ENCODE results near the gene DNAH2.

The DNAH2 gene

DNA sequence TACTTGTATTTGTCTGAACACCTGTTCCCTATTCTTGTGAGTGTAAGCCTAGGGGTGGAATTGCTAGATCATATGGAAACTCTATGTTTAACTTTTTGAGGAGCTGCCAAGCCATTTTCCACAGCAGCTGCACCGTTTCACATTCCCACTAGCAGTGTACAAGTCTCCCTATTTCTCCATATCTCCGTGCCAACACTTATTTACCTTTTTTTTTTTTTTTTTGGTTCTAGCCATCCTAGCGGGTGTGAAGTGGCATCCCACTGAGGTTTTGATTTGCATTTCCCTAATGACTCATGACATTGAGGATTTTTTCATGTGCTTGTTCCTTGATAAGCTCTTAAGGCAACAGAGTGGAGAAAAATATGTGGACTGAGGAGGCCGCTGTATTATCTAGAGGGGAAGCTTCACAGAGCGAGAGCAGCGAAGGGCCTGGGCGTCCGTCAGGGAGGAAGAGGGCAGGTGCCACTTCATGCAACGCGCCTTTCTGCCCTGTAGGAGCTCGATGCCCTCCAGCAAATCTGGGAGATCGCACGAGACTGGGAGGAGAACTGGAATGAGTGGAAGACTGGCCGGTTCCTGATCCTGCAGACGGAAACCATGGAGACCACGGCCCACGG lies 50.0 kb downstream of the DNAH2 start:
- Histone ChIP-seq H3K79me2 (ENCODE audit: insufficient read depth, low read length) (no peaks in the 10 kb centered on the region), H3K9me2 (ENCODE audit: low read depth, low read length) (no peaks in the 10 kb centered on the region), H2AFZ (ENCODE audit: low read length) (no peak overlapping the region)

DNA sequence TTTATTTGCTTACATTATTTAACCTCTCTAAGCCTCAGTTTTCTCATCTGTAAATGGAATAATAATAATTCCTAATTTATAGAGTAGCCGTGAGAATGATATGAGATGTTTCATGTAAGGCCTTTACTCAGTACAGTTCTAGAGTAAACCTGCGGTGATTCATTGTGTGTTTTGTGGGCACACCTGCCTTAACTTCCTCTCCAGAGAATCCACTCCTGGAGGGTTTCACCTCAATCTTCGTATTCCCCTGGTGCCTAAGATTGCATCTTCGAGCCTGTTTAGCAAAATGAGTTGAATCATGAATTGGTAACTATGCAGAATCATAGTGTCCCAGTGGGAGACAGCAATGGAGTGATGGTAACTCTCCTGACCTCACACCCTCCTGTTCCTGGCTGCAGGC lies 52.3 kb downstream of the DNAH2 start:
- no peak overlapping the region for H3K4me2 ChIP-seq (ENCODE audit: low read length)
- peaks cover 5% of the 10 kb centered on the region; the same call in 1 of the 2 replicates for H3K27me3 ChIP-seq (ENCODE audit: insufficient read depth, low read length)
- no peaks in the 10 kb centered on the region for H3K36me3 ChIP-seq (ENCODE audit: insufficient read depth, low read length)
- no peaks in the 10 kb centered on the region for H3K9me2 ChIP-seq (ENCODE audit: low read depth, low read length)
- H3F3A ChIP-seq (ENCODE audit: insufficient read depth, low read length): no peaks in the 10 kb centered on the region
- no peaks in the 10 kb centered on the region for H3K4me1 ChIP-seq (ENCODE audit: insufficient read depth, low read length, severe bottlenecking)
- no peaks in the 10 kb centered on the region for H3K79me2 ChIP-seq (ENCODE audit: insufficient read depth, low read length)
- H4K20me1 ChIP-seq (ENCODE audit: insufficient read depth, low read length): no peaks in the 10 kb centered on the region
- no peak for TF ChIP-seq EZH2 (IDR thresholded peaks at IDR 0.05; ENCODE audit: borderline replicate concordance, low read length)
- TF ChIP-seq, protein P1, sequence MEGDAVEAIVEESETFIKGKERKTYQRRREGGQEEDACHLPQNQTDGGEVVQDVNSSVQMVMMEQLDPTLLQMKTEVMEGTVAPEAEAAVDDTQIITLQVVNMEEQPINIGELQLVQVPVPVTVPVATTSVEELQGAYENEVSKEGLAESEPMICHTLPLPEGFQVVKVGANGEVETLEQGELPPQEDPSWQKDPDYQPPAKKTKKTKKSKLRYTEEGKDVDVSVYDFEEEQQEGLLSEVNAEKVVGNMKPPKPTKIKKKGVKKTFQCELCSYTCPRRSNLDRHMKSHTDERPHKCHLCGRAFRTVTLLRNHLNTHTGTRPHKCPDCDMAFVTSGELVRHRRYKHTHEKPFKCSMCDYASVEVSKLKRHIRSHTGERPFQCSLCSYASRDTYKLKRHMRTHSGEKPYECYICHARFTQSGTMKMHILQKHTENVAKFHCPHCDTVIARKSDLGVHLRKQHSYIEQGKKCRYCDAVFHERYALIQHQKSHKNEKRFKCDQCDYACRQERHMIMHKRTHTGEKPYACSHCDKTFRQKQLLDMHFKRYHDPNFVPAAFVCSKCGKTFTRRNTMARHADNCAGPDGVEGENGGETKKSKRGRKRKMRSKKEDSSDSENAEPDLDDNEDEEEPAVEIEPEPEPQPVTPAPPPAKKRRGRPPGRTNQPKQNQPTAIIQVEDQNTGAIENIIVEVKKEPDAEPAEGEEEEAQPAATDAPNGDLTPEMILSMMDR (IDR thresholded peaks at IDR 0.05; ENCODE audit: low read length): no peak
- no peak overlapping the region for H3K4me3 ChIP-seq (ENCODE audit: low read depth, low read length, poor library complexity, severe bottlenecking)
- H3K9ac ChIP-seq (ENCODE audit: low read length): no peak overlapping the region
- H3K9me3 ChIP-seq (ENCODE audit: low read length): no peaks in the 10 kb centered on the region
- no peak overlapping the region for H2AFZ ChIP-seq (ENCODE audit: low read length)
- H3K27ac ChIP-seq (ENCODE audit: low read depth, low read length, poor library complexity, severe bottlenecking): no peak overlapping the region

More for the DNA sequence above, 50.0 kb downstream of the DNAH2 start:
- no peak overlapping the region for H3K4me2 ChIP-seq (ENCODE audit: low read length)
- H3K27me3 ChIP-seq (ENCODE audit: insufficient read depth, low read length): no peaks in the 10 kb centered on the region; the same call in 1 of the 2 replicates
- no peaks in the 10 kb centered on the region for H3F3A ChIP-seq (ENCODE audit: insufficient read depth, low read length)
- TF ChIP-seq, protein P1 (IDR thresholded peaks at IDR 0.05; ENCODE audit: low read length): no peak
- TF ChIP-seq EZH2 (IDR thresholded peaks at IDR 0.05; ENCODE audit: borderline replicate concordance, low read length): no peak
- H3K27ac ChIP-seq (ENCODE audit: low read depth, low read length, poor library complexity, severe bottlenecking): no peak overlapping the region
- H3K36me3 ChIP-seq (ENCODE audit: insufficient read depth, low read length): no peaks in the 10 kb centered on the region
- no peak overlapping the region for H3K4me3 ChIP-seq (ENCODE audit: low read depth, low read length, poor library complexity, severe bottlenecking)
- H3K4me1 ChIP-seq (ENCODE audit: insufficient read depth, low read length, severe bottlenecking): no peaks in the 10 kb centered on the region
- H3K9me3 ChIP-seq (ENCODE audit: low read length): no peaks in the 10 kb centered on the region
- no peak overlapping the region for H3K9ac ChIP-seq (ENCODE audit: low read length)
- H4K20me1 ChIP-seq (ENCODE audit: insufficient read depth, low read length): no peaks in the 10 kb centered on the region

DNA sequence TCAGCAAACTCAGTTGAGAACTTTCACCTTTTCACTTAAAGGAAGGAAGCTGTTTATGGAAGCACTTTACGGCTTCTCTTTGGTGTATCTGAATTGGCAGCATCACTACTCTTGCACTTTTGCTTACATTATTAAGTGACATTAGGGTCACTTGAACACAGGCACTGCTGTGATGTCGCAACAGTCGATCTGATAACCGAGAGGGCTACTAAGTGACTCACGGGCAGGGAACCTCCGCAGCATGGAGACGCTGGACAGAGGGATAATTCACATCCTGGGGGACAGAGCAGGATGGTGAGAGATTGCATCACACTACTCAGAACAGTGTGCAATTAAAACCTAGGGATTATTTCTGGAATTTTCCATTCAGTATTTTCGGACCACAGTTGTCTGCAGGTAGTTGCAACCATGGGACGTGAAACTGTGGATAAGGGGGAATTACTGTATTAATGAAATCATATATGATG lies 56.5 kb downstream of the DNAH2 start:
- no peak overlapping the region for H3K4me3 ChIP-seq (ENCODE audit: low read depth, low read length, poor library complexity, severe bottlenecking)
- H3K9me3 ChIP-seq (ENCODE audit: low read length): no peaks in the 10 kb centered on the region
- no peaks in the 10 kb centered on the region for H3F3A ChIP-seq (ENCODE audit: insufficient read depth, low read length)
- no peaks in the 10 kb centered on the region for H3K9me2 ChIP-seq (ENCODE audit: low read depth, low read length)
- no peaks in the 10 kb centered on the region for H3K4me1 ChIP-seq (ENCODE audit: insufficient read depth, low read length, severe bottlenecking)
- no peak overlapping the region for H3K9ac ChIP-seq (ENCODE audit: low read length)
- no peak overlapping the region for H3K4me2 ChIP-seq (ENCODE audit: low read length)
- H3K36me3 ChIP-seq (ENCODE audit: insufficient read depth, low read length): no peaks in the 10 kb centered on the region
- no peak for TF ChIP-seq EZH2 (IDR thresholded peaks at IDR 0.05; ENCODE audit: borderline replicate concordance, low read length)
- TF ChIP-seq, protein P1 (IDR thresholded peaks at IDR 0.05; ENCODE audit: low read length): no peak
- peaks cover 8% of the 10 kb centered on the region; the same call in 1 of the 2 replicates for H3K27me3 ChIP-seq (ENCODE audit: insufficient read depth, low read length)
- no peak overlapping the region for H3K27ac ChIP-seq (ENCODE audit: low read depth, low read length, poor library complexity, severe bottlenecking)
- H3K79me2 ChIP-seq (ENCODE audit: insufficient read depth, low read length): no peaks in the 10 kb centered on the region
- no peak overlapping the region for H2AFZ ChIP-seq (ENCODE audit: low read length)
- no peaks in the 10 kb centered on the region for H4K20me1 ChIP-seq (ENCODE audit: insufficient read depth, low read length)
